ENCODE measurements around the gene ANKRD26.

ANKRD26 gene

GRCh38 chr10:26987851-26988250, 112.4 kb downstream of the ANKRD26 start:
- ChIA-PET CTCF (no interaction called here), POLR2A (no interaction called here)
- no peak for DNase-seq (ENCODE audit: extremely low spot score)
- TF ChIP-seq FOXA1 (IDR thresholded peaks at IDR 0.05) (no peak), FOXK2 (IDR thresholded peaks at IDR 0.05) (no peak), PKNOX1 (IDR thresholded peaks at IDR 0.05) (no peak), NFRKB (IDR thresholded peaks at IDR 0.05) (no peak), ZNF384 (IDR thresholded peaks at IDR 0.05) (no peak), ELF4 (IDR thresholded peaks at IDR 0.05) (no peak), LEF1 (IDR thresholded peaks at IDR 0.05; ENCODE audit: borderline replicate concordance) (no peak), HDGF (IDR thresholded peaks at IDR 0.05; ENCODE audit: borderline replicate concordance) (no peak), ARNT (IDR thresholded peaks at IDR 0.05) (no peak), FOXM1 (IDR thresholded peaks at IDR 0.05; ENCODE audit: borderline replicate concordance) (no peak), CTBP1 (IDR thresholded peaks at IDR 0.05; ENCODE audit: borderline replicate concordance) (no peak), L3MBTL2 (conservative IDR thresholded peaks at IDR 0.05) (no peak), TARDBP (IDR thresholded peaks at IDR 0.05) (no peak), SP1 (IDR thresholded peaks at IDR 0.05) (no peak), BHLHE40 (IDR thresholded peaks at IDR 0.05; ENCODE audit: borderline replicate concordance) (no peak), SUZ12 (IDR thresholded peaks at IDR 0.05) (no peak)

DNA sequence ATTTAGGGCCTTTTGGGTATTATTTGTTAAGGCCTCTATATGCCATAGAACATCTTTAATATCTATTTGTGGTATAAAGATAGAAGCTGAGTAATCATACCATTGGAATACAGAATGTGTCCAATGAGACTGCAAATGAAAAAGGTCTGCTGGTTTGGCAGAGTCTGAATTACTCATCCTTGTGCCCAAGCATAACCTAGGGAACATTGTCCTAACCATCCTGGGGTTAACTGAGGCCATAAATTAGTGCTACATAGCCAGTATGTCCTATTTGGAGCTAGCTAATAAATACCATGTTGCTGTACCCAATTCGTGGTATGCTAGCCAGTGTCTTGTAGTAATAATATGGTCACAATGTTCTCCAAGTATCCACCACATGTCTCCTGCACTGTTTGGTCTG, 117.1 kb downstream of the ANKRD26 start:
- TF ChIP-seq FOXA1 (IDR thresholded peaks at IDR 0.05) (no peak), SUZ12 (IDR thresholded peaks at IDR 0.05) (no peak), L3MBTL2 (conservative IDR thresholded peaks at IDR 0.05) (no peak), SP1 (IDR thresholded peaks at IDR 0.05) (no peak), ZNF384 (IDR thresholded peaks at IDR 0.05) (no peak), FOXM1 (IDR thresholded peaks at IDR 0.05; ENCODE audit: borderline replicate concordance) (no peak), NFRKB (IDR thresholded peaks at IDR 0.05) (no peak), FOXK2 (IDR thresholded peaks at IDR 0.05) (no peak), BHLHE40 (IDR thresholded peaks at IDR 0.05; ENCODE audit: borderline replicate concordance) (no peak), TARDBP (IDR thresholded peaks at IDR 0.05) (no peak), HDGF (IDR thresholded peaks at IDR 0.05; ENCODE audit: borderline replicate concordance) (no peak), ELF4 (IDR thresholded peaks at IDR 0.05) (no peak), PKNOX1 (IDR thresholded peaks at IDR 0.05) (no peak), LEF1 (IDR thresholded peaks at IDR 0.05; ENCODE audit: borderline replicate concordance) (no peak), CTBP1 (IDR thresholded peaks at IDR 0.05; ENCODE audit: borderline replicate concordance) (no peak), ARNT (IDR thresholded peaks at IDR 0.05) (no peak)
- CTCF ChIA-PET, result no interaction called here

GRCh38 chr10:26982058-26982457, 118.2 kb downstream of the ANKRD26 start:
- ChIA-PET CTCF (no interaction called here), POLR2A (no interaction called here)
- TF ChIP-seq BHLHE40 (IDR thresholded peaks at IDR 0.05; ENCODE audit: borderline replicate concordance) (no peak), L3MBTL2 (conservative IDR thresholded peaks at IDR 0.05) (no peak), ELF4 (IDR thresholded peaks at IDR 0.05) (no peak), HDGF (IDR thresholded peaks at IDR 0.05; ENCODE audit: borderline replicate concordance) (no peak), FOXK2 (IDR thresholded peaks at IDR 0.05) (no peak), SP1 (IDR thresholded peaks at IDR 0.05) (no peak), SUZ12 (IDR thresholded peaks at IDR 0.05) (no peak), PKNOX1 (IDR thresholded peaks at IDR 0.05) (no peak), FOXA1 (IDR thresholded peaks at IDR 0.05) (no peak), ARNT (IDR thresholded peaks at IDR 0.05) (no peak), ZNF384 (IDR thresholded peaks at IDR 0.05) (no peak), NFRKB (IDR thresholded peaks at IDR 0.05) (no peak)

More for the DNA sequence above, 117.1 kb downstream of the ANKRD26 start:
- no peak for DNase-seq (ENCODE audit: extremely low spot score)
- POLR2A ChIA-PET, result no interaction called here

DNA sequence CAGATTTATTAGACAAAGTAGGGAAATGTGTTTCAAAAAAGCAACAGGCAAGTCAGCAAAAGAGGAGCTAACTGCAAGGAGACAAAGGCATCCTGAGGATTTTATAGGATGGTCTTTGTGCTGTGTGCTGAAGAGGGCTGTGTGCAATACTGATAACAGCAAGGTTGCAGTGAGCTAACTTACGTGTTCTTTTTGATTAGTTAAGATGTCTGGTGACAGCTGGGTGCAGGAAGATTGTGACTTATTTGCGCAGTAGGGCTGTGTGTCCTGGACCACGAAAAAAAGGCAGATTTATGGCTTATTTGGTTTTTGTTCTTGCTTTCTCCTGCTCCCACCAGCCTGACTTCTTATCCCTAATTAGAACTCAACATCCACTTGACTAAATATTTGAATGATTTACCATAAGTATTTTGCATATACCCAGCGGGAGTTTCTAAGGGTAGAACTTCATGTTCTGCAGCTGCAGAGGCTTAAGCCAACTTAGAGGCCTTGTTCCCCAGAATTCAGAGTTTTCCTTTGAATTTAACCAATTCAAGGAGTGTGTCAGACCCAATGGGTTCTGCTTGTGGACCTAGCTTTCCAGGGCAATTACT, 119.0 kb downstream of the ANKRD26 start:
- ChIA-PET CTCF (no interaction called here), POLR2A (no interaction called here)
- TF ChIP-seq FOXK2 (IDR thresholded peaks at IDR 0.05) (no peak), PKNOX1 (IDR thresholded peaks at IDR 0.05) (no peak), CTBP1 (IDR thresholded peaks at IDR 0.05; ENCODE audit: borderline replicate concordance) (no peak), HDGF (IDR thresholded peaks at IDR 0.05; ENCODE audit: borderline replicate concordance) (no peak), ELF4 (IDR thresholded peaks at IDR 0.05) (no peak), FOXA1 (IDR thresholded peaks at IDR 0.05) (no peak), FOXM1 (IDR thresholded peaks at IDR 0.05; ENCODE audit: borderline replicate concordance) (no peak), L3MBTL2 (conservative IDR thresholded peaks at IDR 0.05) (no peak), ZNF384 (IDR thresholded peaks at IDR 0.05) (no peak), ARNT (IDR thresholded peaks at IDR 0.05) (no peak), SP1 (IDR thresholded peaks at IDR 0.05) (no peak), LEF1 (IDR thresholded peaks at IDR 0.05; ENCODE audit: borderline replicate concordance) (no peak), NFRKB (IDR thresholded peaks at IDR 0.05) (no peak), TARDBP (IDR thresholded peaks at IDR 0.05) (no peak), BHLHE40 (IDR thresholded peaks at IDR 0.05; ENCODE audit: borderline replicate concordance) (no peak), SUZ12 (IDR thresholded peaks at IDR 0.05) (no peak)
- DNase-seq (ENCODE audit: extremely low spot score), result no peak

More at GRCh38 chr10:26982058-26982457, 118.2 kb downstream of the ANKRD26 start:
- no peak for DNase-seq (ENCODE audit: extremely low spot score)

DNA sequence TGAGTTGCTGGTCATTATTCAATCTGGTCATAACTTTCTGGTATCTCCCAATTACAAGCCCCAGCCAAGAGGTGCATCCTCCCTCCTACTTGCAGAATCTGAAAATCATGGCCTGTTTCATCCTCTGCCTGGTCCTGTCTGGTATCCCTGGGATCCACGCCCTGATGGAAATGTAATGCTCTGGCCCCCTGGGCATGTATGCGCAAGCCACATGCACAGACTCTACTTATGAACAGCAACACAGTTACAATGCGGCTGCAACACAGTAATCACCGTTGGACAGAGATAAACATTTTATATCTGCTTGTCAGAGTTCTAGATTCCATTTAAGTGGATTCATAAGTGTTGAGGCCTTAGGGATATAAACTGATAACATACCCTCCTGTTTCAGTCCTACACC, 121.8 kb downstream of the ANKRD26 start:
- ChIA-PET CTCF (no interaction called here), POLR2A (no interaction called here)
- TF ChIP-seq BHLHE40 (IDR thresholded peaks at IDR 0.05; ENCODE audit: borderline replicate concordance) (no peak), ARNT (IDR thresholded peaks at IDR 0.05) (no peak), TARDBP (IDR thresholded peaks at IDR 0.05) (no peak), ZNF384 (IDR thresholded peaks at IDR 0.05) (no peak), PKNOX1 (IDR thresholded peaks at IDR 0.05) (no peak), CTBP1 (IDR thresholded peaks at IDR 0.05; ENCODE audit: borderline replicate concordance) (no peak), ELF4 (IDR thresholded peaks at IDR 0.05) (no peak), LEF1 (IDR thresholded peaks at IDR 0.05; ENCODE audit: borderline replicate concordance) (no peak), FOXM1 (IDR thresholded peaks at IDR 0.05; ENCODE audit: borderline replicate concordance) (no peak), NFRKB (IDR thresholded peaks at IDR 0.05) (no peak), L3MBTL2 (conservative IDR thresholded peaks at IDR 0.05) (no peak), FOXA1 (IDR thresholded peaks at IDR 0.05) (no peak), FOXK2 (IDR thresholded peaks at IDR 0.05) (no peak), SP1 (IDR thresholded peaks at IDR 0.05) (no peak), HDGF (IDR thresholded peaks at IDR 0.05; ENCODE audit: borderline replicate concordance) (no peak), SUZ12 (IDR thresholded peaks at IDR 0.05) (no peak)
- DNase-seq (ENCODE audit: extremely low spot score), result no peak

All from HEK293T (cell line).